ENCODE results near the gene APOL5. TPM values are rescaled to one million over a fixed set of nuclear protein-coding genes. Genes with fewer than 3 reads are reported as not detected.

The APOL5 gene
- polyA plus RNA-seq, 1 of the 3 experiments (the other 2 are of a cell fraction), result not detected

DNA sequence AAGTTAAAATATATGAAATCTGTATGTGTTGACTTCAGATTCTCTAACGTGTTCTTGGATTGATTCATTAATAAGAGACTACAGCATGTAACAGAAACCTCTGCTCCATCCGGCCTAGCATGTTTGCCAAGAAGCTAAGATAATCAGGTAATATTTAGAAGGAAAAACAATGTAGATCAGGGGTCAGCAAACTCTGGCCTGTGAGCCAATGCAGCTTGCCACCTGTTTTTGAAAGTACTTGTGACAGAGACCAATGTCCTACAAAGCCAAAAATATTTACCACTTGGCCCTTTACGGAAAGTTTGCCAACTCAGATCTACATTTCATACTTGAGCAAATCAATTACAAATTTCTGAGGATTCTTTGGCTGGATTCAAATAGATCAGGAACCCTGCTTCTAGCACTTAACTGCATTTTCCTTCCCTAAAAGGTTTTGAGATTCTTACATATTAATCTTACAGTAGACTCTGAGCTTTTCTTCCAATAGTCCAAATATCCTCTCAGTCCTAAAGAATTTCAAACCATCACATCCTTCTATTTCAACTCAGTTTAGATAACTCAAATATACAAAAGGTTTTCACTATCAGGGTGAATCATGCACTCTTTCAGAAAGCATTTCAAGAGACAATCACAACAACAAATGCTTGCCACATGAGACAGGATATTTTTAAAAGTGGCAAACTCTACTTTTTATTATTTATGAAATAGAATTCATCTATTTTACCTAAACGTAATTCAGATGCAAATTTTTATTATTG, 29.5 kb downstream of the APOL5 start:
- Histone ChIP-seq H3K4me1 (ENCODE audit: control insufficient read depth in 1 of 2, insufficient read depth in 2 of 2, low read depth in 1 of 2, low read length in 1 of 2) (peaks cover 35 to 37% of the 10 kb centered on the region in 2 experiments), H3K27ac (ENCODE audit: low read depth in 2 of 2, low read length in 1 of 2) (peak overlapping the region in 1 of 2 experiments; percentile 15; a peak in 2 of 4 replicates), H3K9ac (no peak overlapping the region), H3F3A (replicated peaks; ENCODE audit: insufficient read depth) (peaks cover 46% of the 10 kb centered on the region), H3K9me2 (no peaks in the 10 kb centered on the region), H3K79me2 (ENCODE audit: insufficient read depth) (peaks cover 19% of the 10 kb centered on the region), H4K20me1 (ENCODE audit: insufficient read depth) (peaks cover 8% of the 10 kb centered on the region; the same call in 1 of the 2 replicates), H3K4me2 (no peak overlapping the region), H2AFZ (ENCODE audit: low read depth) (no peak overlapping the region), H3K9me3 (no peaks in the 10 kb centered on the region), H3K27me3 (ENCODE audit: insufficient read depth) (no peaks in the 10 kb centered on the region), H3K4me3 (ENCODE audit: low read depth in 2 of 2, low read length in 1 of 2) (no peak overlapping the region), H3K36me3 (replicated peaks in 1 of 2; ENCODE audit: control insufficient read depth in 1 of 2, insufficient read depth in 2 of 2, low read length in 1 of 2) (peaks cover 41 to 65% of the 10 kb centered on the region in 2 experiments)
- ChIA-PET CTCF (interaction anchor here (0.6 kb wide), 1 partner anchor 60 kb away, joined by 3 read pairs; no protein-coding TSS in a partner anchor), POLR2A (no interaction called here)
- TF ChIP-seq, protein P1, sequence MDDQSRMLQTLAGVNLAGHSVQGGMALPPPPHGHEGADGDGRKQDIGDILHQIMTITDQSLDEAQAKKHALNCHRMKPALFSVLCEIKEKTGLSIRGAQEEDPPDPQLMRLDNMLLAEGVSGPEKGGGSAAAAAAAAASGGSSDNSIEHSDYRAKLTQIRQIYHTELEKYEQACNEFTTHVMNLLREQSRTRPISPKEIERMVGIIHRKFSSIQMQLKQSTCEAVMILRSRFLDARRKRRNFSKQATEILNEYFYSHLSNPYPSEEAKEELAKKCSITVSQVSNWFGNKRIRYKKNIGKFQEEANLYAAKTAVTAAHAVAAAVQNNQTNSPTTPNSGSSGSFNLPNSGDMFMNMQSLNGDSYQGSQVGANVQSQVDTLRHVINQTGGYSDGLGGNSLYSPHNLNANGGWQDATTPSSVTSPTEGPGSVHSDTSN (IDR thresholded peaks at IDR 0.05), result no peak
- TF ChIP-seq RAD21 (IDR thresholded peaks at IDR 0.05; ENCODE audit: low read length) (no peak), TEAD4 (IDR thresholded peaks at IDR 0.05; ENCODE audit: borderline replicate concordance, insufficient read depth) (no peak), EZH2phosphoT487 (IDR thresholded peaks at IDR 0.05; ENCODE audit: borderline replicate concordance, low read depth) (no peak), RFX5 (IDR thresholded peaks at IDR 0.05; ENCODE audit: low read length) (no peak), SMC3 (IDR thresholded peaks at IDR 0.05; ENCODE audit: low read depth, low read length) (no peak), SIN3A (IDR thresholded peaks at IDR 0.05; ENCODE audit: borderline replicate concordance, low read depth, low read length) (no peak), MXI1 (IDR thresholded peaks at IDR 0.05; ENCODE audit: low read depth, low read length) (no peak), CHD2 (IDR thresholded peaks at IDR 0.05; ENCODE audit: low read length, partially characterized antibody) (no peak), TCF12 (IDR thresholded peaks at IDR 0.05) (no peak), JUND (IDR thresholded peaks at IDR 0.05) (no peak), MEF2A (IDR thresholded peaks at IDR 0.05; ENCODE audit: borderline replicate concordance, low read depth) (no peak)
- TF ChIP-seq, protein P2, sequence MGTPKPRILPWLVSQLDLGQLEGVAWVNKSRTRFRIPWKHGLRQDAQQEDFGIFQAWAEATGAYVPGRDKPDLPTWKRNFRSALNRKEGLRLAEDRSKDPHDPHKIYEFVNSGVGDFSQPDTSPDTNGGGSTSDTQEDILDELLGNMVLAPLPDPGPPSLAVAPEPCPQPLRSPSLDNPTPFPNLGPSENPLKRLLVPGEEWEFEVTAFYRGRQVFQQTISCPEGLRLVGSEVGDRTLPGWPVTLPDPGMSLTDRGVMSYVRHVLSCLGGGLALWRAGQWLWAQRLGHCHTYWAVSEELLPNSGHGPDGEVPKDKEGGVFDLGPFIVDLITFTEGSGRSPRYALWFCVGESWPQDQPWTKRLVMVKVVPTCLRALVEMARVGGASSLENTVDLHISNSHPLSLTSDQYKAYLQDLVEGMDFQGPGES (IDR thresholded peaks at IDR 0.05; ENCODE audit: low read depth, low read length), result no peak
- TF ChIP-seq, protein P3, sequence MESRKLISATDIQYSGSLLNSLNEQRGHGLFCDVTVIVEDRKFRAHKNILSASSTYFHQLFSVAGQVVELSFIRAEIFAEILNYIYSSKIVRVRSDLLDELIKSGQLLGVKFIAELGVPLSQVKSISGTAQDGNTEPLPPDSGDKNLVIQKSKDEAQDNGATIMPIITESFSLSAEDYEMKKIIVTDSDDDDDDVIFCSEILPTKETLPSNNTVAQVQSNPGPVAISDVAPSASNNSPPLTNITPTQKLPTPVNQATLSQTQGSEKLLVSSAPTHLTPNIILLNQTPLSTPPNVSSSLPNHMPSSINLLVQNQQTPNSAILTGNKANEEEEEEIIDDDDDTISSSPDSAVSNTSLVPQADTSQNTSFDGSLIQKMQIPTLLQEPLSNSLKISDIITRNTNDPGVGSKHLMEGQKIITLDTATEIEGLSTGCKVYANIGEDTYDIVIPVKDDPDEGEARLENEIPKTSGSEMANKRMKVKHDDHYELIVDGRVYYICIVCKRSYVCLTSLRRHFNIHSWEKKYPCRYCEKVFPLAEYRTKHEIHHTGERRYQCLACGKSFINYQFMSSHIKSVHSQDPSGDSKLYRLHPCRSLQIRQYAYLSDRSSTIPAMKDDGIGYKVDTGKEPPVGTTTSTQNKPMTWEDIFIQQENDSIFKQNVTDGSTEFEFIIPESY (IDR thresholded peaks at IDR 0.05; ENCODE audit: borderline replicate concordance, low read depth), result no peak
- TF ChIP-seq, protein P4, sequence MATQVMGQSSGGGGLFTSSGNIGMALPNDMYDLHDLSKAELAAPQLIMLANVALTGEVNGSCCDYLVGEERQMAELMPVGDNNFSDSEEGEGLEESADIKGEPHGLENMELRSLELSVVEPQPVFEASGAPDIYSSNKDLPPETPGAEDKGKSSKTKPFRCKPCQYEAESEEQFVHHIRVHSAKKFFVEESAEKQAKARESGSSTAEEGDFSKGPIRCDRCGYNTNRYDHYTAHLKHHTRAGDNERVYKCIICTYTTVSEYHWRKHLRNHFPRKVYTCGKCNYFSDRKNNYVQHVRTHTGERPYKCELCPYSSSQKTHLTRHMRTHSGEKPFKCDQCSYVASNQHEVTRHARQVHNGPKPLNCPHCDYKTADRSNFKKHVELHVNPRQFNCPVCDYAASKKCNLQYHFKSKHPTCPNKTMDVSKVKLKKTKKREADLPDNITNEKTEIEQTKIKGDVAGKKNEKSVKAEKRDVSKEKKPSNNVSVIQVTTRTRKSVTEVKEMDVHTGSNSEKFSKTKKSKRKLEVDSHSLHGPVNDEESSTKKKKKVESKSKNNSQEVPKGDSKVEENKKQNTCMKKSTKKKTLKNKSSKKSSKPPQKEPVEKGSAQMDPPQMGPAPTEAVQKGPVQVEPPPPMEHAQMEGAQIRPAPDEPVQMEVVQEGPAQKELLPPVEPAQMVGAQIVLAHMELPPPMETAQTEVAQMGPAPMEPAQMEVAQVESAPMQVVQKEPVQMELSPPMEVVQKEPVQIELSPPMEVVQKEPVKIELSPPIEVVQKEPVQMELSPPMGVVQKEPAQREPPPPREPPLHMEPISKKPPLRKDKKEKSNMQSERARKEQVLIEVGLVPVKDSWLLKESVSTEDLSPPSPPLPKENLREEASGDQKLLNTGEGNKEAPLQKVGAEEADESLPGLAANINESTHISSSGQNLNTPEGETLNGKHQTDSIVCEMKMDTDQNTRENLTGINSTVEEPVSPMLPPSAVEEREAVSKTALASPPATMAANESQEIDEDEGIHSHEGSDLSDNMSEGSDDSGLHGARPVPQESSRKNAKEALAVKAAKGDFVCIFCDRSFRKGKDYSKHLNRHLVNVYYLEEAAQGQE (IDR thresholded peaks at IDR 0.05; ENCODE audit: low read depth, low read length), result no peak
- DNase-seq, result no peak
- 90% methylated on average over 4 of the region's 4 CpGs for WGBS (ENCODE audit: low lambda C conversion rate)
